HG02852 (cell line): Measurements from ENCODE around the gene LRRFIP2.

Experiments used
- ATAC-seq: cut with Tn5 transposase; IDR thresholded peaks from one replicate; pipeline ENCODE4 v1.9.1; 2021; ENCODE audit warnings: mild to moderate bottlenecking, moderate library complexity; ENCODE audit not compliant: unreplicated experiment

Gene LRRFIP2

DNA sequence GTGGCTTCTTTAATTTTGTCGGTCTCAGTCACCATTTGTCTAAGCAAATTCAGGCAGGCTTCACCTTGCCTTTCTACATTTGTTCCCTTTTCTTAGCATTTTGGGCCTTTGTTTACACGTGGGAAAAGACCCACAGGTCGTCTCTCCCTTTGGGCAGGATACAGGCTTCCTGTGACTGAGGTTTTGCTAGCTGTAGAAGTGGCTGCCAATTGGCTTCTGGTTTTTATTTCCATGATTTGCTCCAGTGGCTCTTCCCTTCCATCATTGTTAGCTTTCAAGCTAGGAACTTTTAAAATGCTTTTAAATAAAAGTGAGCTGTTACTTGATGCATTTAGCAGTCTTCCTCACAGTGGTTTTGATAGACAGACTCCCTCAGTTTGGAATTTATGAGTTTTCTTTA is 143.8 kb downstream of the LRRFIP2 start:
- no peak for ATAC-seq

DNA sequence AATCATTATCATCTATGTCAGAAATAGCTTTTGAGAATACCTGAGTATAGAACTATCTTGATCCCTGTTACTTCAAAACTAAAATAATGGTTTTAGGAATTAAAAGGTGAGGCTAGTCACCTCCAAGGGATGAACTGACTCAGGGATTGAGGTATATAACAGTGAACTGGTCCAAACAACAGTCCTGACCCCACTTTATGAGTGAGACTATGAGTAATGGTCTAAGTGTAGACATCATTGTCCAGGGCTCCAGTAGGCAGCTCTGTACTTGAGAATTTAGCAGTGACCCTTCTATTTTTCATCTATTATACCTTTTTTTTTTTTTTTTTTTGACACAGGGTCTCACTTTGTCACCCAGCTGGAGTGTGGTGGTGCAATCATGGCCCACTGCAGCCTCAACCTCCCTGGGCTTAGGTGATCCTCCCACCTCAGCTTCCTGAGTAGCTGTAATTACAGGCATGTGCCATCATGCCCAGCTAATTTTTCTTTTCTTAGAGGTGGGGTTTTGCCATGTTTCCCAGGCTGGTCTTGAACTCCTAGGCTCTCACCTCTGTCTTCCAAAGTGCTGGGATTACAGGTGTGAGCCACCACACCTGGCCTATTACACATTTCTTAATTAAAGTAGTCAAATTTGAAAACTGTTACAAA is 144.7 kb downstream of the LRRFIP2 start:
- no peak for ATAC-seq

DNA sequence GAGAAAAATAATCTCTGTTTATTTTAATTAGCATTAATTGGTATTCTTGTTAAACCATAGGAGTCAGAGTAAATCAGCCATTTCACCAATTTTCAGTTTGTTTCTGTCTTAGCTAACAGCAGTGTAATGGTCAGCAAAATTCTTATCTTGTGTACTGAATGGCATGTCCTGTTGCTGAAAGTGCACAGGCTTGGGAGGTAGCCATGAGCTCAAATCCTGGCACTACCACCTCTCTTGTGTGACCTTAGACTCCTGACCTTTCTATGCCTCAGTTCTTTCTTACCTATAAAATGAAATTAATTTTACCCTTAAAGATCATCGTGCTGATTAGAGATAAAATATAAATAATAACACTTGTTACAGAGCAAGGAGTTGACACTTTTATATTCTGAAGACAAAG is 145.3 kb downstream of the LRRFIP2 start:
- no peak for ATAC-seq

DNA sequence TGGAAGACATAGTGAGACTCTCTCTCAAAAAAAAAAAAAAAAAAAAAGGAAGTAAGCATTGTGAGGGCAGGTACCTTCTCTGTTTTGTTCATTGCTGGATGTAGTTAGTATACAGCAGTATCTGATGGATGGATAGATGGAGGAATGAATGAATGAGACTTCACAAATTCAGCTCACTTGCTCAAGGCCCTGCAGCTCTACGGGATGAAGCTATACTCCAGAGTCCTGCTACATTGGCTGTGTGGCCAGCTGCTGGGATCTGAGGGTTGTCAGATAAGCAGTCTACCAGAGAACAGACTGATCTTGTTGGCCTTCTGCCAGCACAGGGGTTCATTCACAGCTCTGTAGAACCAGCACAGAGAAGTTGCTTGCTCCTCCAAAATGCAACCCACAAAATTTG is 146.1 kb downstream of the LRRFIP2 start:
- no peak for ATAC-seq

DNA sequence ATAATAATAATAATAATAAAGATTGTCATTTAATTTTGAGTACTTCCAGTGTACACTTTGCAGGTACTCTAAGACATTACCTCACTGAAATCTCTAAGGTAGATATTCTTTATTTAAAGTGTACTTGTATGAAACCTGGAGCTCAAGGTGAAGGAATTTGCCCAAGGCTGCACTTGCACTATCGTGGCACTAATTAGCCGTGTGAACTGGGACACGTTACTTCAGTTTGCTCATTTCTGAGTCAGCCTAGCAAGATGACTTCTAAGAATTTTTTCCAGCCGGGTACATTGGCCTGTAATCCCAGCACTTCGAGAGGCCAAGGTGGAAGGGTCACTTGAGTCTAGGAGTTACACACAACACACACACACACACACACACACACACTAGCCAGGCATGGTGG is 147.5 kb downstream of the LRRFIP2 start:
- ATAC-seq, result no peak

DNA sequence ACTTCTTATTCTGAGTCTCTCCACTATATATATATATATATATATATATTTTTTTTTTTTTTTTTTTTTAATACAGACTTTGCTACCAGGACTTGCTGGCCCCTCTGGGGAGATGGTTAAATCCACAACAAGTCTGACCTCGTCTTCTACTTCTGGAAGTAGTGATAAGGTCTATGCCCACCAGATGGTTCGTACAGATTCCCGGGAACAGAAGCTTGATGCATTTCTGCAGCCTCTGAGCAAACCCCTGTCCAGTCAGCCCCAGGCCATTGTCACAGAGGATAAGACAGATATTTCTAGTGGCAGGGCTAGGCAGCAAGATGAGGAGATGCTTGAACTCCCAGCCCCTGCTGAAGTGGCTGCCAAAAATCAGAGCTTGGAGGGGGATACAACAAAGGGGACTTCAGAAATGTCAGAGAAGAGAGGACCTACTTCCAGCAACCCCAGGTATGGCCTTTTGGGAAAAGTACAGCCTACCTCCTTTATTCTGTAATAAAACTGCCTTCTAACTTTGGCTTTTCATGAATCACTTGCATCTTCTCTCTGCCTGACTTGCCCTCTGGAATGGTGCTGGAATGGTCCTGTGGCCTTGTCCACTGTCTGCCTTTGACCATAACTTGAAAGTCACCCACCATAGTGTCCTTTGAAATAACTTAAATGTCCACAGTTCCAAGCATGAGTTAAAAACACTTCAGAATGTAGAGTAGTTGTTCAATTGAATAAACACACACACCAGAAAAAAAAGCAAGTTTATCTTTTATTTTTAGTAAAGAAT is 148.6 kb downstream of the LRRFIP2 start:
- ATAC-seq, result no peak

DNA sequence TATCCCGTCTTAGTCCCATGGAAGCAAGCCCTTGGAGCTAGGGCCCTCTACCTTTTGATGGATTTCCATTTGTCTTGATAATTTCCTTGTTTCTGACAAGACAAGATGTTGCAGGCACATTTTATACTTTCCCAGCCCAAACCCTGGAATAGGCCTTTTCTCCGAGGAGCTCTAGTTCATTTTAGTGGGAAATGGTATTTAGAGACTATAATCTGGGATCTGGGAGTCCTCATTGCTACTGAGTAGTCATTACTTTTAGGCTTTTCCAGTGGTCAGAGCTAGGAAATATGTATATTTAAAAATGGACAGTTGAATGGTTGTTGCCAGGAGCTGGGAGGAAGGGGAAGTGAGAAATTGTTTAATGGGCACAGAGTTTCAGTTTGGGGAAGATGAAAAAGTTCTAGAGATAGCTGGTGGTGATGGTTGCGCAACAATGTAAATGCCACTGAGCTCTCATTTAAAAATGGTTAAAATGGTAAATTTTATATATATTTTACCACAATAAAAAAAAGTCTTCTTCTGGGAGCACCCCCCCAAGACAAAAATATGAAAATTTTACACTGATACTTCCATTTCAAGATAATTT is 149.5 kb downstream of the LRRFIP2 start:
- no peak for ATAC-seq

DNA sequence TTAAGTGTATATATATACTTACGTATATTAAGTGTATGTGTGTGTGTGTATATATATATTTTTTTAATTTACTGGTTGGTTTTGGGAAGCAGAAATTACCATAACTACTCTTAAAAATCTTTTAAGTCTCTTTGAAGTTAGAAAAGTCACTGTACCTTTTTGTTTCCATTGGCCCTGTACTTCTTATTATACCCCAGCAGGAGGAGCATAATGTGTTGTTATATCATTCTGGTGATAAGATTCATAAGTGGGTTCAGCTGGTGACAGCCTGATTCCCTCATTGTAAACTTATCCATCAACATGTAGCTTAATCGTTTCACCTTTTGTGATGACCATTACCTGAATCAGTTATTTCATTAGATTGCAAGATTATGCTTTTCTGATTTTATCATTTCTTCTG is 150.3 kb downstream of the LRRFIP2 start:
- no peak for ATAC-seq

DNA sequence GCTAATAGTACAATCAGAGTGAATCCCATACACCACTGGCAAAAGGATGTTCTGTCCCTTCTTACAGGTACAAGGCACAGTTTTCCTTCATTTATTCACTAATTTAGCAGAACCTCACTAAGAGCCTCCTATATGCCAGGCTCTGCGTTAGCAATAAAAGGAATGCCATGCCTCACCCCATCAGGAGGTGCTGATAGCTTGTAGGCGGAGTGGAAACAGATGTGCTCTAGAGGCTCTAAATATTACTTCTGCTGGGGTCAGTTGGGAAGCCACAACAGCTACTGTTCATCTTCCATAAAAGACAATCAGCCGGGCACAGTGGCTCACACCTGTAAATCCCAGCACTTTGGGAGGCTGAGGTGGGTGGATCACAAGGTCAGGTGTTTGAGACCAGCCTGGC is 156.7 kb downstream of the LRRFIP2 start:
- ATAC-seq, result no peak

DNA sequence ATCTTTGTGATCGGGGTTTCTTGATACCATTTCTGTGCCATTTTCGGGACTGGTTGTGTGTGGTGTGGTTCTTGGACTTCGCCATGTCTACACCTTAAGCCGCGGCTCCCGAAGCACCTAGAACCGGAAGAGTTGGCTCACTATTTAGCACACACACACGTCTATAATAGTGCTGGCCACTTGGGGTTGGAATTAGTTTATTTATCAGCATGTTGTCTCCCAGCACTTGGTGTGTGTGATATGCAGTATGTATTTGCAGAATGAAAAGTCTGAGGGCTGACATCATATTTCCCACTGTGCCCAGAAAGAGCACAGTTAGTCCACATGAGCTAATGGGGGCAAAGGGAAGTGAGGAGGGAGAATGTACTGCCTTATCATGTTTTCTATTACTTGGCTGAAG is 157.5 kb downstream of the LRRFIP2 start:
- ATAC-seq, result no peak

DNA sequence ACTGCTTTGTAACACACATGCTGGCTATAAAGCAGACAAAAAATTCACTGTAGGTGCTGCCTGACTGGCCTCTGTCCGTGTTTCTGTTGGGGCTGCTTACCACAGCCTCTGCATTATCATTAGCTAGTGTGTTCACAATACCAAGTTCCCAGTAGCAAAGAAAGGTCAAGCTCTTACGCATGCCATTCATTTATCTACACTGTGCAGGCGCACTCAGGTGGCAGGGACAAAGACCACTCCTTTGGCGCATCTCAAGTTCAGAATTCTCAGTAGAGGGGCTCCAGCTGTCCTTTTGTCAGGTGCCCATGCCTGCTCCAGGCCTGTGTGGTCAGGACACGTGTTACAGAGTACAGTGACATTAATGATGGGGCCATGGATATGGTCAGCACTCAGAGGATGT is 158.7 kb downstream of the LRRFIP2 start:
- ATAC-seq, result no peak

DNA sequence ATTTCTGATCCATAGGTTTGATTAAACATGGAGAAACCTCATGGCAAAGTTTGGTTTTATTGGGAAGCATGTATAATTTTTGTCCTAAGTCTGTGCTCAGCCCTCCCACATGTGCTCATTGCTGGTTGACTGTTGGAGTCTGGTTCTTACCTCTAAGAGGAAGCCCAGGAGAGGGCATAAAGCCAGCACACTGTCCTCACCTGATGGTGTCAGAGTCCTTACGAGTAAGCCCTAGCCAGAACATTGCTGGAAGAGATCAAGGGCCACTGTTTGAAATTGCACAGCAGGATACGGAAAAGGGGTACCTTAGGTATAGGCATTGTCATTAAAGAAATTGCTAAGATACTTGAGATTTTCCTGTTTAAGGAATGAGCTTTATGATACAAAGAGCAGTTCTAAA is 159.8 kb downstream of the LRRFIP2 start:
- no peak for ATAC-seq
